Endodermal cell (in vitro differentiated cells): ENCODE measurements around the gene RASAL3. TPM values are rescaled to one million over a fixed set of nuclear protein-coding genes. Genes with fewer than 3 reads are reported as not detected.

Experiments used
- DNase-seq: peaks from one replicate; pipeline ENCODE4 v3.0.0-alpha.2; 2017
- H3K27ac ChIP-seq: 2 replicates; pipeline ENCODE4 v1.5.1; 2013; ENCODE audit warnings: mild to moderate bottlenecking, low read depth, low read length, moderate library complexity
- H3K27me3 ChIP-seq: 2 replicates; pipeline ENCODE4 v1.6.1; 2013; ENCODE audit warnings: mild to moderate bottlenecking, low read length, moderate library complexity; ENCODE audit not compliant: insufficient read depth, control insufficient read depth, poor library complexity, severe bottlenecking
- H3K36me3 ChIP-seq: 2 replicates; pipeline ENCODE4 v1.7.0; 2013; ENCODE audit warnings: mild to moderate bottlenecking, low read length, moderate library complexity; ENCODE audit not compliant: control insufficient read depth, insufficient read depth
- H3K4me1 ChIP-seq: one replicate; pipeline ENCODE4 v1.7.0; 2013; ENCODE audit warnings: low read length; ENCODE audit not compliant: control insufficient read depth, insufficient read depth
- H3K4me3 ChIP-seq: 2 replicates; pipeline ENCODE4 v1.5.1; 2013; ENCODE audit warnings: mild to moderate bottlenecking, low read length, moderate library complexity
- H3K9ac ChIP-seq: 2 replicates; pipeline ENCODE4 v1.6.1; 2013; ENCODE audit warnings: mild to moderate bottlenecking, low read length, moderate library complexity; ENCODE audit not compliant: poor library complexity, severe bottlenecking; ENCODE audit errors: extremely low read depth
- H3K9me3 ChIP-seq: 2 replicates; pipeline ENCODE4 v1.6.1; 2013; ENCODE audit warnings: mild to moderate bottlenecking, low read length, moderate library complexity; ENCODE audit not compliant: control insufficient read depth
- H3K27ac Mint-ChIP-seq: 2 replicates; pipeline ENCODE4 v1.8.0; 2020; ENCODE audit warnings: mixed read lengths
- H3K27me3 Mint-ChIP-seq: 2 replicates; pipeline ENCODE4 v1.8.0; 2021; ENCODE audit warnings: mild to moderate bottlenecking, mixed read lengths; ENCODE audit not compliant: insufficient read depth
- H3K36me3 Mint-ChIP-seq: 2 replicates; pipeline ENCODE4 v1.8.0; 2020; ENCODE audit warnings: low read depth, mixed read lengths
- H3K4me1 Mint-ChIP-seq: 2 replicates; pipeline ENCODE4 v1.8.0; 2020; ENCODE audit warnings: mixed read lengths
- H3K4me3 Mint-ChIP-seq: 2 replicates; pipeline ENCODE4 v1.8.0; 2020; ENCODE audit warnings: mild to moderate bottlenecking, moderate library complexity, mixed read lengths
- H3K9me3 Mint-ChIP-seq: 2 replicates; pipeline ENCODE4 v1.8.0; 2020; ENCODE audit warnings: mild to moderate bottlenecking, mixed read lengths
- CTCF ChIP-seq: fragments of 200-600 bp; sonication (generic); conservative IDR thresholded peaks from 2 replicates; pipeline ENCODE4 v1.5.0; 2021; ENCODE audit warnings: antibody characterized with exemption, mild to moderate bottlenecking
- WGBS, 2 experiments: methylation state at CpG; one replicate each; pipeline versions ENCODE4 v1.1.5 to v1.1.7; 2013; ENCODE audit warnings: missing lambda C conversion rate in 2 of 2, mixed read lengths in 1 of 2; ENCODE audit not compliant: insufficient coverage in 1 of 2, insufficient read length in 1 of 2; 5-methylcytosine and 5-hydroxymethylcytosine counted together
- total RNA-seq, 2 donors: library from RNA; stranded (reverse); fragmentation: NEBNext Ultra II Directional in 1 of 2; extraction: Animal tissue kit (Norgen Biotek cat#: 25700) in 1 of 2; gene quantifications; 2 replicates in 1 of 2; 3 replicates in 1 of 2; pipeline ENCODE4 v1.2.1, GENCODE V29; 2021

Gene RASAL3
- total RNA-seq, 2 donors from 2014 or later: not detected

- Mint-ChIP-seq H3K27ac (no peak overlapping the region), H3K4me1 (no peaks in the 10 kb centered on the region), H3K4me3 (no peak overlapping the region), H3K9me3 (no peaks in the 10 kb centered on the region), H3K36me3 (peaks cover 4% of the 10 kb centered on the region), H3K27me3 (no peaks in the 10 kb centered on the region)
- no peaks in the 10 kb centered on the region for H3K4me1 ChIP-seq
- H3K4me3 ChIP-seq: no peak overlapping the region
- 88 to 98% methylated on average over 8 to 10 of the region's 10 CpGs for WGBS, 2 experiments
- TF ChIP-seq CTCF: no peak
- H3K36me3 ChIP-seq: no peaks in the 10 kb centered on the region
- no peak overlapping the region for H3K9ac ChIP-seq
- no peaks in the 10 kb centered on the region for H3K27me3 ChIP-seq
- no peak overlapping the region for H3K27ac ChIP-seq
- H3K9me3 ChIP-seq: no peaks in the 10 kb centered on the region
- no peak for DNase-seq
Measured at GRCh38 chr19:15443838-15444237, 20.5 kb downstream of the RASAL3 start.

- Histone ChIP-seq H3K4me1 (no peaks in the 10 kb centered on the region), H3K9ac (no peak overlapping the region), H3K27me3 (no peaks in the 10 kb centered on the region), H3K36me3 (no peaks in the 10 kb centered on the region), H3K4me3 (no peak overlapping the region), H3K27ac (no peak overlapping the region), H3K9me3 (no peaks in the 10 kb centered on the region)
- Mint-ChIP-seq H3K36me3 (peaks cover 4% of the 10 kb centered on the region), H3K27ac (no peak overlapping the region), H3K27me3 (no peaks in the 10 kb centered on the region), H3K9me3 (no peaks in the 10 kb centered on the region), H3K4me3 (no peak overlapping the region), H3K4me1 (no peaks in the 10 kb centered on the region)
- no peak for DNase-seq
- TF ChIP-seq CTCF: no peak
- 91 to 95% methylated on average over 3 of the region's 3 CpGs for WGBS, 2 experiments
Measured at GRCh38 chr19:15443325-15443724, 21.0 kb downstream of the RASAL3 start.

DNA sequence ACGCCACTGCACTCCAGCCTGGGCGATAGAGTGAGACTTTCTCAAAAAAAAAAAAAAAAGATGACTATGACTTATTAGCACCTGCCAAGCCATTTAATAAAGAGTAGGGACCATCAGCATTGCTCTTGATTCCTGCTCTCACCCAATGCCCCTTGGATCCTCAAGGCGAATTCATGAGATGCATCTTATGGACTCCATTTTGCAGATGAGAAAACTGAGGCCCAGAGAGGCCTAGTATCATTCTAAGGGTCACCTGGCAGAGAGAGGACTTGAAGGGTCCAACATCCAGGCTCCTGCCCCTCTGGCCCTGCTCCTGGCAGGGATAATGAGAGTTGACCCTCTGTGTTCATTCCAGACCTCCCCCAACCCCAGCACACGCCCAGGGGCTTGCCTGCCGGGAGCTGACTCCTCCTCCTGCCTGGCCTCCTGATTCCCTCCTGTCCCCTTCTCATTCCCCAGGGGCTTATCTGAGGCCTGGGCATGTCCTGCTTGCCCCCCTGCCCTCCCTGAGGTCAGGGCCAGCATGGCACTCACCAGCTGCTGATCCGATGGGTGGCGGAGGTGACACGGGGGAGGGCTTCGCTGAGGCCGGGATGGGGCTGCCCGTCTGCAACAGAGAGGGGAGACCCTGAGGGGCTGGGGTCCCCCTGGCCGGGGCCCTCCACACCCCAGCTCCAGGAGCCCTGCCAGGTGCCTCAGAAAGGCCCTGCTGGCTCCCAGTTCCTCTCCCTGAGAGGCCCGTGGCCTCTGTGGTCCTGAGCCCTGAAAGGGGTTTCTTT, 22.0 kb downstream of the RASAL3 start:
- Histone ChIP-seq H3K4me1 (no peaks in the 10 kb centered on the region), H3K36me3 (no peaks in the 10 kb centered on the region), H3K9me3 (no peaks in the 10 kb centered on the region), H3K4me3 (no peak overlapping the region), H3K27me3 (no peaks in the 10 kb centered on the region), H3K9ac (no peak overlapping the region), H3K27ac (no peak overlapping the region)
- Mint-ChIP-seq H3K9me3 (no peaks in the 10 kb centered on the region), H3K27ac (no peak overlapping the region), H3K27me3 (no peaks in the 10 kb centered on the region), H3K4me1 (no peaks in the 10 kb centered on the region), H3K36me3 (peaks cover under 1% of the 10 kb centered on the region), H3K4me3 (no peak overlapping the region)
- no peak for DNase-seq
- no peak for TF ChIP-seq CTCF
- WGBS, 2 experiments: 86 to 91% methylated on average over 10 to 13 of the region's 13 CpGs
